ENCODE results near the gene SIRPG.
"Not testable (repeated sequence)": the region's sequence is repeated elsewhere in the genome, so short reads cannot be mapped to it uniquely, and the experiment has no call there.

SIRPG gene

DNA sequence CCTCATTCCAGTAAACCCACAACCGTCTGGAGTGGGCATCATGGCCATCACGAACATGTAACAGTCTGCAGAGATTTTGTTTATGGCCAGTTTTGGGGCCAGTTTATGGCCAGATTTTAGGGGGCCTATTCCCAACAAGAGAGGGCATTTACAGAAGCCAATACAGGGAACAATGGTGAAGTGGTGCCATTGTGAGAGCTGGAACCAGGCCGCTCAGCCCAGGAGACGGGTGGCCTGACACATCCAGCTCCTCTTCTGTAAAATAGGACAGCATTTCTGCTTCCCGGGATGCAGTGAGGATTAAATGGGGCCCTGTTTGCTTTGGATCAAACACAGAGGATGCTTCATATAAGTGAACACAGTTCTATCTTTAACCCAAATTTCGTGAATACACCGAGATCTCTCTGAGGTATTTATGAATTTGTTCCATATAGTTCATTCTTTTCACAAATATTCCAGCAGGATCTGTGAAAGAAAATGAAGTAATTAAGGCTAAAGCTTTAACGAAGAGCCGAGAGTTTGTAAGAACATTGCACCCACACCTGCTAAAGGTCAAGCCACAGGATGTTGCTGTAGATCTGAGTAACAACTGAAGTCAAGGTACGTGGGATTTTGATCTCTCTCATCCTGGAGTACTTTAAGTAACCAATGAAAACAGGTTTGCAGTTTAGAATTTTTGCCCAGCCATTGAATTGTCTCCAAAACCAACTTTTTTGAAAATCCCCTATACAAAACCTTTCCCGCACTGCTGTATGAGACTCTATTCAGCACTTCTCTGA lies 14.5 kb upstream of the SIRPG start:
- DNase-seq: no peak

- no peak for DNase-seq
Observed at GRCh38 chr20:1669304-1669703, 11.7 kb upstream of the SIRPG start.

- no peak for DNase-seq
Observed at GRCh38 chr20:1667502-1668085, 10.0 kb upstream of the SIRPG start.

- no peak for DNase-seq
Observed at GRCh38 chr20:1666802-1667201, 9.2 kb upstream of the SIRPG start.

DNA sequence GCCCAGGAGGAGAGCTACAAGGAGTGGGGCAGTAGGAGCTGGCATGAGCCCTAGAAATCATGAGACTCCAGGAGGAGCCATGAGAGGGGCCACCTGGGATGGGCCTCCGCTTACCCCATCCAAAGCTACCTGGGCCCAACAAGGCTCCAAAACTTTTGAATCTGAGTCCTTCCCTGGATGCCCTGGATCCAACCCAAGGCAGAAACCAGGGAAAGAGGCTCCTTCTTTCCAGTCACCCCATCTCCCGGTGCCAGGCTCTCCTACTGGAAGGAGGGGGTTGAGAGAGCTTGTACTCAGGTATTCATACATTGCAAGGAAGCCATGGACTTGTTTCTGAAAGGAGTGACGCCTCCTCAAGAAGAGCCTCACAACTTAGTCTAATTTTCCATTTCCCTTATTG lies 7.8 kb upstream of the SIRPG start:
- no peak for DNase-seq

DNA sequence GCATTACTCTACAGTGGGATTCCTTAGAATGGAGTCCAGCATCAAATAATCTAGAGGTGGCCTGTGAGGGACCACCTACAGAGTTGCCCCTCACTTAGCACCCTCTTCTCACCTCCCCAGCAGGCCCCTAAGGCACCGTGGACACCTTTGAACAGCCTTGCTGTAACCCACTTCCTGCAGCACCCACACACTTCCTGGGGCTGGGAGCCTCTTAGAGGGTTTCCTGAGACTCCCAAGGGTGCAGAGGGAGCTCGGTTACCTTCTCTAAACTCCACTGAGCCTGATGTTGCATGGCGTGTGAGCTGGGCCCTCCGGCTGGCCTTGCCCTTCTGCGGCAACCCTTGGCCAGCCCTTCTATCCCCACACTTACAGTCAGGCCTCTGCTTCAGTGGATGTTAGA lies 7.3 kb upstream of the SIRPG start:
- DNase-seq: peak; percentile 47

- no peak for DNase-seq
Observed at GRCh38 chr20:1663917-1664316, 6.3 kb upstream of the SIRPG start.

- no peak for DNase-seq
Observed at GRCh38 chr20:1661542-1662299, 4.1 kb upstream of the SIRPG start.

DNA sequence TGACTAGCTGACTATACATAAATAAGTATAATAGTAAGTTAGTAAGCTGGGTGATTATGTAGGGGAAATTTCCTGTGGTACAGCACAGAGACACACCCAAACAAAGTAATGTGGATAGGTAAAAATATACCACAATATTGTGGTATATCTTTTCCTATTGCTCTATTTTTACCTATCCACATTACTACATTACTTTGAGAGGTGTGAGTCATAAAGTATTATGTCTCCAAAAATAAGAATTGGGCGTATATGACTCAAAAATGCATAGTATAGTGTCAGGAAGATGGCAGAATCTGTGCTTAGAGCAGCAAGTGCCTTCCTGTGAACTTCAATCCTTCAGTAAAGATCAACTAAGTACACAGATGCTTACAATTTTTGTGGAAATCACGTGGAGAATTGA lies 2.7 kb upstream of the SIRPG start:
- no peak for DNase-seq

DNA sequence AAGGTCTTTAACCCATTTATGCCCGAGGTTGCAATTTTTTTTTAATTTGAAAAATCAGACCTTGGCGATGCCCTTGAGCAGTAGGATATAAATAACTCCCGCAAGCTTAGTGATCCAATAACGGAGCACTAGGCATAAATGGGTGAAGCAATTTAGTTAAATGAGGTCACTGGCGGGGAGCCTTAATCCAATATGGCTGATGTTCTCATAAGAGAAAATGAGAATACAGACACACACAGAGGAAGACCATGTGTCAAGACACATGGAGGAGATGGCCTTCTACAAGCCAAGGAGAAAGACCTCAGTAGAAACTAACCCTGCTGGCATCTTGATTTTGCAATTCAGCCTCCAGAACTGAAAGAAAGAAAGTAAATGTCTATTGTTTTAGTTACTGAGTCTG lies 735 bp downstream of the SIRPG start:
- DNase-seq: no peak

DNA sequence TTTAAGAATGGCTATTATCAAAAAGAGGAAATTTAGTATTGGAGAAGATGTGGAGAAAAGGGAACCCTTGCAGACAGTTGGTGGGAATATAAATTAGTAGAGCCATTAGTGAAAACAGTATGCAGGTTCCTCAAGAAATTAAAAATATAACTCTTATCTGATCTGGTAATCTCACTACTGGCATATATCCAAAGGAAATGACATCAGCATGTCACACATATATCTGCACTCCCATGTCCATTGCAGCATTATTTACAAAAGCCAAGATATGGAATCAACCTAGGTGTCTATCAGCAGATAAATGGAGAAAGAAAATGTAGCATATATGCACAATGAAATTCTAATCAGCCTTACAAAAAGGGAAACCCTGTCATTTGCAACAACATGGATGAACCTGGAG lies 2.6 kb downstream of the SIRPG start:
- no peak for DNase-seq

- no peak for DNase-seq
Observed at GRCh38 chr20:1652960-1653359, 4.6 kb downstream of the SIRPG start.

GRCh38 chr20:1652104-1652503 lies 5.5 kb downstream of the SIRPG start:
- DNase-seq: no peak

GRCh38 chr20:1651268-1652058 lies 6.1 kb downstream of the SIRPG start:
- no peak for DNase-seq

DNA sequence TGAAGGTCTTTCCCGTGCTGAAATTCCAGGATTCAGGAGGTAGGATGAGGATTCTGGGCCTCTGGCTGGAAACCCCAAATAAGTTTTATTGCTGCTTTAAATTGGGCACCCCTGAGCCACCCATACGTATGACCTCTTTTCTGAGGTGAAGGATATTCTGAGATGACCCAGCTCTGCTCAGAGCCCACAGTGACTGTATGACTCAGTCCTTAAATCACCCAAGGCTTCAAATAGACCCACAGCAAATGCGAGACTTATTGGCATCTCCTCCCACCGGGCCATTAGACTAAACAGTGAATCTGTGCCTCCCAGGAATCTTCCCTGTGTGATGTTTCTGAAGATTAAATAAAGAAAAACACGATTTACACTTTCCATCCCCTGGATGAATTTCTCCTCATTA lies 9.5 kb downstream of the SIRPG start:
- no peak for DNase-seq

- DNase-seq: no peak
Observed at GRCh38 chr20:1646975-1647431, 10.6 kb downstream of the SIRPG start.

DNA sequence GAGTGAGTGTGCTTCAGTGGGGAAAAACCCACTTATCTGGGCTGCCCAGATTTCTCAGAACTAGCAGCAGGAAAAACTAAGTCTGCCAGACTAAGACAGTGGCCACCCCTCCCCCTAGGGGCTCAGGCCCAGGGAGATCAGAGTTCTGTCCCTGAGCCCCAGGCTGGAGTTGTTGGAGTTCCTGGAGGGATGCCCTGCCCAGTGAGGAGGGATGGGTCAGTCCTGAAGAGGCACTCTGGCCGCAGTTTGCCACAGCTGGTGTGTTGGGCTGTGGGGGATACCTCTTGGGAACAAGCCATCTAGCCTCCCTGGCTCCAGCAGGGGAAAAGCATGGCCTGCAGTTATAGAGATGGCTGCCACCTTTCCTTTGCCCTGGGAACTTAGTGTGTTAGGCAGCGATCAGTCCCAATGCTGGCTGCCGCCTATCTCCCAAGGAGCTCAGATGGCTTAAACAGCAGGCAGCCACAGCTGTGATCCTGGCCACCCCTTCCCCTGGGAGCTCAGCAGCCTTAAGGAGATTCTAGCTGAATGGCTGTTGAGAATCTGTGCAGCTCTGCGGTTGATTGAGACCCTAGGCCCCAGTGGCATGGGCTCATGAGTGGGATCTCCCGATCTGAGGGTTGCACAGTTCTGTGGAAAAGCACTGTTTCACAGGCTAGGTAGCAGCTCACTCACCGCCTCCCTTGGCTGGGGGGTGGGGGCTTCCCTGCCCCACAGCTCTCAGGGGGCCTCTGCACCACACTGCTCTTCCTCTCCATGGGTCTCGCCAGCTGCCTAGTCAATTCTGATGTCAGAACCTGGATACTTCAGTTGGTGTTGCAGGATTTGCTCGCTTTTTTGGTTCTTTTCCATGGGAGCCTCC lies 13.2 kb downstream of the SIRPG start:
- no peak for DNase-seq

- DNase-seq: not testable (repeated sequence)
Observed at GRCh38 chr20:1638643-1639042, 18.9 kb downstream of the SIRPG start.

- no peak for DNase-seq
Observed at GRCh38 chr20:1637755-1638154, 19.8 kb downstream of the SIRPG start.

GRCh38 chr20:1637226-1637625 lies 20.4 kb downstream of the SIRPG start:
- DNase-seq: no peak

DNA sequence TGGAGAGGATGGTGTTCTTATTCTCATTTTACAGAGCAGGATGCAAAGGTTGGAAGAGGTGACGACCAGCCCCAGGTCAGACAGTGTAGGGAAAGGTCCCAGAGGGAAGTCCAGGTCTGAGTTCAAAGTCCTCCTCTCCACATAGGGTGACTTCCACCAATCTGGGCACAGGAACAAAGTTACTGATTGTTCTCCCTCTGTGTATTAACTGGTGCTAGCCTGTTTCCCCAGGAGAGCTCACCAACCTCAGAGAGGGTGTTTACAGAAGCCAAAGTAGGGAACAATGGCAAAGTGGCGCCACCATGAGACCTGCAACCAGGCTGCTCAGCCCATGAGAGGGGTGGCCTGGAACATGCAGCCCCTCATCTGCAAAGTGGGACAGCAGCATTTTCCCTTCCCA lies 21.0 kb downstream of the SIRPG start:
- no peak for DNase-seq

DNA sequence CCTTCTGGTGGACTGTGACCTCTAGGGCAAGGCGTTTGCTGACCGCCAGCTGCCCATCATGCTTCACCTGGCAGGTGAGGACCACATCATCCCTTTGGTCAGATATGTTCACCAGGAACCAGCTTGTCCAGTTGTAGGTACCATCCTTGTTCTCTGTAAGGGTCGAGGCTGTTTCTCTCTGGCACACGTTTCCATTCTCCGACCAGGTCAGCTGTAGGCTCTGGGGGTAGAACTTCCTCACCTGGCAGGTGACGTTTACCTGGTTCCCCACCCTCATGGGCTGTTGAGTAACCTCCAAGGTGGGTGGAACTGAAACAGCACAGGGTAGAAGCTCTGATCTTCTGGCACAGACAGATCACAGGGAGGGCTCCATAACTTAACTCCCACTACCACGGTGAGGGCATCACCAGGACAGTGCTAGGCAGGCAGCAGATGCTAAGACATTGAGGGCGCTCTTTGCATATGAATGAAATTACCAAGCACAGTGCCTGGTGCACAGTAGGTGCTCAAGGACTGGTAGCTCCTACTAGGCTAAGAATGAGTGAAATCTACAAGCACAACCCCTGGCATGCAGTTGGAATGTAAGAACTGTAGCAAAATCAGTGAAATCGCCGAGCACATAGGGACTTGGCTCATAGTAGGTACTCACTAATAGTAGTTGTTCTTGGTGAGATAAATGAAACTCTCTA lies 22.1 kb downstream of the SIRPG start:
- no peak for DNase-seq

Measured in activated effector memory CD4-positive, alpha-beta T cell treated with Interleukin-2 at 50 U/mL for 16 hours (primary cell).